NCI-H2227 (cell line): ENCODE measurements around the gene TBC1D22B.
"Not testable (repeated sequence)": the region's sequence is repeated elsewhere in the genome, so short reads cannot be mapped to it uniquely, and the experiment has no call there.

Source experiments
- DNase-seq: peaks from one replicate; lab custom pipeline; 2025; ENCODE audit not compliant: unreplicated experiment; lab: John Stamatoyannopoulos, UW

The TBC1D22B gene

GRCh38 chr6:37265001-37265400, 7.4 kb downstream of the TBC1D22B start:
- DNase-seq = peak; percentile 30

- no peak for DNase-seq
These were observed 8.3 kb downstream of the TBC1D22B start for GRCh38 chr6:37265860-37266259.

GRCh38 chr6:37269105-37269504, 11.5 kb downstream of the TBC1D22B start:
- DNase-seq = no peak

GRCh38 chr6:37272834-37273566, 15.4 kb downstream of the TBC1D22B start:
- no peak for DNase-seq

GRCh38 chr6:37273690-37274089, 16.1 kb downstream of the TBC1D22B start:
- DNase-seq = no peak

GRCh38 chr6:37275350-37275749, 17.8 kb downstream of the TBC1D22B start:
- DNase-seq = no peak

- DNase-seq = no peak
These were observed 19.4 kb downstream of the TBC1D22B start for GRCh38 chr6:37277001-37277409.

GRCh38 chr6:37279366-37280134, 22.0 kb downstream of the TBC1D22B start:
- DNase-seq = no peak

GRCh38 chr6:37280162-37280887, 22.8 kb downstream of the TBC1D22B start:
- DNase-seq = no peak

- no peak for DNase-seq
These were observed 24.8 kb downstream of the TBC1D22B start for GRCh38 chr6:37282371-37282770.

GRCh38 chr6:37283268-37283667, 25.7 kb downstream of the TBC1D22B start:
- no peak for DNase-seq

GRCh38 chr6:37283671-37284151, 26.1 kb downstream of the TBC1D22B start:
- no peak for DNase-seq

GRCh38 chr6:37284781-37285180, 27.2 kb downstream of the TBC1D22B start:
- no peak for DNase-seq

- no peak for DNase-seq
These were observed 28.3 kb downstream of the TBC1D22B start for GRCh38 chr6:37285861-37286311.

GRCh38 chr6:37287519-37288157, 30.1 kb downstream of the TBC1D22B start:
- no peak for DNase-seq

- DNase-seq = no peak
These were observed 30.7 kb downstream of the TBC1D22B start for GRCh38 chr6:37288247-37288646.

- no peak for DNase-seq
These were observed 32.4 kb downstream of the TBC1D22B start for GRCh38 chr6:37289931-37290330.

GRCh38 chr6:37293426-37293825, 35.9 kb downstream of the TBC1D22B start:
- DNase-seq = no peak

- DNase-seq = not testable (repeated sequence)
These were observed 40.1 kb downstream of the TBC1D22B start for GRCh38 chr6:37297637-37298036.

GRCh38 chr6:37298958-37299357, 41.4 kb downstream of the TBC1D22B start:
- no peak for DNase-seq

GRCh38 chr6:37299990-37300389, 42.4 kb downstream of the TBC1D22B start:
- no peak for DNase-seq
